OCI-LY1 (cell line): Measurements from ENCODE around the gene UBAP1L.

Experiments used
- CTCF ChIP-seq: fragments of 200-600 bp; sonication (generic), shearing (Covaris generic); IDR thresholded peaks from 2 replicates; pipeline ENCODE4 v1.5.1; 2017; ENCODE audit warnings: mild to moderate bottlenecking, antibody characterized with exemption, low read length, moderate library complexity, mixed read lengths
- EZH2 ChIP-seq: fragments of 200-600 bp; sonication (generic), shearing (Covaris generic); IDR thresholded peaks from 2 replicates; pipeline ENCODE4 v1.8.0; 2017; ENCODE audit warnings: borderline replicate concordance, mixed run types, mild to moderate bottlenecking, antibody characterized with exemption, low read length, moderate library complexity, mixed read lengths

DNA sequence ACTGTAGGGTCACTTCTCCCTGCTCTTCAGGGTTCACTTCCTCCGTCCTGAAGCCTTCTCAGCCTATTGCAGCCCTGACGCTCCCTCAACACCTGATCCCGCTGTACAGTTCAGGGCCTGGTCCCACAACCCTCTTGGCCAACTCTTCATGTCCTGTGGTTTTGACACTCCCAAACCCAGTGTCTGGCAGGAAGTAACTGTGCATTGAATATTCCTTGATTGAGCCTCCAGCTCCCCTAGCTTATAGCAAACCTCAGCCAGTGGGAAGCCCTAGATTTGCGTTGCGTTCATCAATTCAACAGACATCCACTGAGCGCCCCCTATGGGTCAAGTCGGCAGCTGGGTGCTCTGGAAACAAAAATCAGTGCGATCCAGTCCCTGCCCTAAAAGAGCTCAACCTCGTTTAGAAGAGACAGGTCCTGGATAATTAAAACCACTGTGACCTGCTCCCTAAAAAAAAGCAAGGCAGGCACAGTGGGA lies 13.5 kb downstream of the UBAP1L start:
- TF ChIP-seq CTCF (peak; percentile 92), EZH2 (no peak)
